Measurements from ENCODE around the gene PGAP6. TPM values are rescaled to one million over a fixed set of nuclear protein-coding genes. Genes with fewer than 3 reads are reported as not detected.

The PGAP6 gene
- total and polyA plus RNA-seq, 2 of the 13 experiments (the other 11 are each of a cell fraction or from before 2014, with no cell fraction given) = 52.7 to 136 TPM

- no peak for TF ChIP-seq ZNF276 (CRISPR knock-in tag; IDR thresholded peaks at IDR 0.05; ENCODE audit: low read depth)
- no peak for TF ChIP-seq ZFP36 (IDR thresholded peaks at IDR 0.05; ENCODE audit: borderline replicate concordance, low read depth, low read length, partially characterized antibody)
- no peak for TF ChIP-seq ZNF510 (CRISPR knock-in tag; IDR thresholded peaks at IDR 0.05; ENCODE audit: low read depth)
- TF ChIP-seq CCAR2 (optimal IDR thresholded peaks at IDR 0.05; ENCODE audit: low read depth, low read length) = no peak
- no peak for TF ChIP-seq THYN1 (CRISPR knock-in tag; IDR thresholded peaks at IDR 0.05; ENCODE audit: borderline replicate concordance, low read depth)
- no peak for TF ChIP-seq EP300 (IDR thresholded peaks at IDR 0.05; ENCODE audit: low read depth in 2 of 2, low read length in 2 of 2)
- no peak for TF ChIP-seq EP300 (CRISPR knock-in tag; IDR thresholded peaks at IDR 0.05; ENCODE audit: borderline replicate concordance)
- no peak for TF ChIP-seq ZNF383 (CRISPR knock-in tag; IDR thresholded peaks at IDR 0.05; ENCODE audit: borderline replicate concordance)
- no peak for TF ChIP-seq XRCC5 (optimal IDR thresholded peaks at IDR 0.05; ENCODE audit: low read length)
- TF ChIP-seq TFAP4 (IDR thresholded peaks at IDR 0.05; ENCODE audit: borderline replicate concordance, low read depth) = no peak
- TF ChIP-seq SOX6 (IDR thresholded peaks at IDR 0.05) = no peak
- no peak for TF ChIP-seq SOX6 (CRISPR knock-in tag; IDR thresholded peaks at IDR 0.05)
- no peak for TF ChIP-seq EEA1 (CRISPR knock-in tag; IDR thresholded peaks at IDR 0.05; ENCODE audit: borderline replicate concordance)
- no peak for TF ChIP-seq IRF2 (CRISPR knock-in tag; IDR thresholded peaks at IDR 0.05)
Observed at GRCh38 chr16:373848-374615, 7.7 kb downstream of the PGAP6 start (continued).
